K562 (cell line): ENCODE data around the gene ALS2CL. TPM values are rescaled to one million over a fixed set of nuclear protein-coding genes. Genes with fewer than 3 reads are reported as not detected.

Source experiments
- ATAC-seq: fragments of 200-7000 bp; cut with Tn5 transposase; 3 replicates; pipeline ENCODE4 v1.9.1; 2020; ENCODE audit warnings: moderate library complexity
- BruUV-seq: library from RNA; stranded (reverse); fragments of 400-500 nt; replicated peaks from 2 replicates; lab custom pipeline; 2021; lab: Mats Ljungman, UMichigan
- CTCF ChIA-PET: fragments of 300-600 bp; formaldehyde crosslinking; extraction: SDS; loops from one replicate; lab custom pipeline; 2021; ENCODE audit warnings: low intra/inter-chr PET ratio; lab: Yijun Ruan, JAX
- POLR2A ChIA-PET: fragments of 300-600, 350-650 bp; sonication (Branson Sonifier 250); formaldehyde crosslinking; extraction: SDS; loops from one replicate; lab custom pipeline; 2021; ENCODE audit warnings: antibody characterized with exemption, inconsistent platforms; lab: Yijun Ruan, JAX
- DNase-seq, 4 experiments: peaks; one replicate each; pipeline versions ENCODE4 v3.0.0 to v3.0.0-alpha.2; 2011 to 2018; ENCODE audit warnings: low spot score in 3 of 4, mixed read lengths in 3 of 4; ENCODE audit errors: extremely low read depth in 1 of 4
- FAIRE-seq: peaks from 2 replicates; lab custom pipeline; 2011; peaks lifted over from hg19 to GRCh38; lab: Jason Lieb, UNC
- H2AFZ ChIP-seq: 2 replicates; pipeline ENCODE4 v1.6.0; 2011; ENCODE audit warnings: low read depth, low read length, control low read depth, inconsistent platforms
- H3K27ac ChIP-seq: fragments of 200-600 bp; 3 replicates; pipeline ENCODE4 v1.8.0; 2011; ENCODE audit warnings: low read depth, mild to moderate bottlenecking, control low read depth, inconsistent platforms, low read length, moderate library complexity, mixed read lengths; ENCODE audit errors: extremely low read depth
- H3K27me3 ChIP-seq, 2 experiments: fragments of 300-600 bp in 1 of 2; 2 replicates in 1 of 2; 3 replicates in 1 of 2; pipeline versions ENCODE4 v1.6.0 to v1.8.0; 2011; ENCODE audit warnings: inconsistent platforms in 2 of 2, low read length in 2 of 2, mild to moderate bottlenecking in 1 of 2, mixed read lengths in 1 of 2, moderate library complexity in 1 of 2; ENCODE audit not compliant: control insufficient read depth in 2 of 2, insufficient read depth in 2 of 2
- H3K36me3 ChIP-seq: fragments of 300-600 bp; 3 replicates; pipeline ENCODE4 v1.8.0; 2011; ENCODE audit warnings: mild to moderate bottlenecking, low read length, inconsistent platforms; ENCODE audit not compliant: control insufficient read depth, insufficient read depth
- H3K4me1 ChIP-seq, 2 experiments: fragments of 200-600 bp in 1 of 2; replicated peaks in 1 of 2; 2 replicates in 1 of 2; 3 replicates in 1 of 2; pipeline versions ENCODE4 v1.5.1 to v1.8.0; 2011; ENCODE audit warnings: inconsistent platforms in 2 of 2, low read length in 2 of 2, mild to moderate bottlenecking in 1 of 2, mixed read lengths in 1 of 2, moderate library complexity in 1 of 2; ENCODE audit not compliant: control insufficient read depth in 2 of 2, insufficient read depth in 2 of 2
- H3K4me2 ChIP-seq: 2 replicates; pipeline ENCODE4 v1.6.1; 2011; ENCODE audit warnings: low read length, control low read depth, inconsistent platforms, mixed read lengths; ENCODE audit not compliant: insufficient read depth
- H3K4me3 ChIP-seq: fragments of 200-600 bp; sonication (generic), shearing (Covaris generic); 2 replicates; pipeline ENCODE4 v1.5.1; 2016; ENCODE audit warnings: control low read depth, inconsistent platforms
- H3K79me2 ChIP-seq: fragments of 200-600 bp; 3 replicates; pipeline ENCODE4 v1.8.0; 2011; ENCODE audit warnings: low read length, inconsistent platforms; ENCODE audit not compliant: control insufficient read depth, insufficient read depth
- H3K9ac ChIP-seq, 2 experiments: 2 replicates each; pipeline versions ENCODE4 v1.6.0 to v1.6.1; 2011; ENCODE audit warnings: low read depth in 2 of 2, low read length in 2 of 2, control low read depth in 1 of 2, inconsistent platforms in 1 of 2, mild to moderate bottlenecking in 1 of 2, mixed read lengths in 1 of 2; ENCODE audit not compliant: insufficient read depth in 1 of 2
- H3K9me1 ChIP-seq: one replicate; pipeline ENCODE4 v1.6.0; 2011; ENCODE audit warnings: inconsistent platforms, mild to moderate bottlenecking, low read length, moderate library complexity; ENCODE audit not compliant: control insufficient read depth, insufficient read depth
- H3K9me3 ChIP-seq: replicated peaks from 2 replicates; pipeline ENCODE4 v1.5.1; 2011; ENCODE audit warnings: low read depth, low read length, inconsistent platforms; ENCODE audit not compliant: control insufficient read depth, insufficient read depth
- H4K20me1 ChIP-seq: replicated peaks from 2 replicates; pipeline ENCODE4 v1.6.1; 2011; ENCODE audit warnings: low read length, inconsistent platforms, mixed read lengths; ENCODE audit not compliant: control insufficient read depth, insufficient read depth
- ATF3 ChIP-seq, 2 experiments: fragments of 450-650 bp in 1 of 2; sonication (generic) in 1 of 2; formaldehyde crosslinking in 1 of 2; IDR thresholded peaks in 1 of 2; conservative IDR thresholded peaks in 1 of 2; 2 replicates each; pipeline versions ENCODE4 v1.6.1 to v1.8.1; 2016 to 2023; ENCODE audit warnings: mild to moderate bottlenecking in 2 of 2, moderate library complexity in 2 of 2, inconsistent platforms in 1 of 2, missing genetic modification reagents in 1 of 2
- E2F1 ChIP-seq: sonication (generic); formaldehyde crosslinking; IDR thresholded peaks from 2 replicates; pipeline ENCODE4 v1.8.1; 2023; ENCODE audit warnings: mild to moderate bottlenecking, missing genetic modification reagents, moderate library complexity
- WGBS: fragments of 100-300 bp; shearing (Covaris generic); methylation state at CpG from one replicate; pipeline ENCODE4 v1.1.6; 2016; ENCODE audit warnings: low coverage, mixed read lengths; ENCODE audit not compliant: insufficient coverage; ENCODE audit errors: missing lambda C conversion rate; 5-methylcytosine and 5-hydroxymethylcytosine counted together
- in situ Hi-C: fragments of 300-500 bp; cut with MboI; formaldehyde crosslinking; loops from 4 replicates; pipeline ENCODE4 v1.15.0; 2018; ENCODE audit warnings: inconsistent platforms, mixed read lengths
- intact Hi-C: fragments of 100-400 bp; cut with micrococcal nuclease; formaldehyde crosslinking; loops from 2 replicates; pipeline ENCODE4 v1.14.2; 2022
- polyA plus RNA-seq, 8 experiments: library from polyadenylated mRNA; depleted of rRNA in 4 of 8; stranded (reverse) in 5 of 8; unstranded in 3 of 8; fragments of >200 nt; fragmentation: Nextera tagmentation in 2 of 8; fragmentation: Illumina TruSeq in 1 of 8; extraction: Ambion mirVana in 2 of 8; extraction: Trizol in 1 of 8; gene quantifications; 2 replicates each; pipeline versions ENCODE4 v1.2.1 to v1.2.3, GENCODE V29; 2011 to 2014; ENCODE audit warnings: inconsistent platforms in 1 of 8, missing spikeins in 1 of 8
- total RNA-seq, 7 experiments: library from RNA; depleted of rRNA in 6 of 7; stranded (reverse); fragments of >200 nt in 6 of 7; fragmentation: Illumina TruSeq in 2 of 7; extraction: Trizol in 2 of 7; gene quantifications; 2 replicates each; pipeline versions ENCODE4 v1.2.1 to v1.2.3, GENCODE V29; 2011 to 2021; ENCODE audit warnings: low replicate concordance in 1 of 7

ALS2CL gene
- total and polyA plus RNA-seq, 9 of the 15 experiments (the other 6 are each of a cell fraction or from before 2014, with no cell fraction given): 0.03 to 0.13 (median 0.05) TPM; not detected in 3

- Histone ChIP-seq H3K27ac (no peak overlapping the region), H3K9me1 (no peaks in the 10 kb centered on the region), H3K27me3 (peaks cover 8 to 14% of the 10 kb centered on the region in 2 experiments), H3K4me1 (no peaks in the 10 kb centered on the region), H4K20me1 (no peaks in the 10 kb centered on the region), H3K4me3 (no peak overlapping the region), H3K79me2 (no peaks in the 10 kb centered on the region), H3K36me3 (no peaks in the 10 kb centered on the region), H3K4me2 (no peak overlapping the region), H2AFZ (no peak overlapping the region), H3K9me3 (no peaks in the 10 kb centered on the region), H3K9ac (no peak overlapping the region)
- CTCF ChIA-PET: no interaction called here
- ATAC-seq (no peak), FAIRE-seq (no peak), DNase-seq (no peak)
- intact Hi-C loops (no loop called here), in situ Hi-C loops (no loop called here)
- TF ChIP-seq ATF3 (IDR thresholded peaks at IDR 0.05): peak; percentile 8; the same call in 1 of the 2 replicates
- TF ChIP-seq ATF3 (CRISPR knock-in tag; conservative IDR thresholded peaks at IDR 0.05): no peak
- no peak for TF ChIP-seq E2F1 (CRISPR knock-in tag)
- POLR2A ChIA-PET: no interaction called here
- no TSS peak for BruUV-seq
- WGBS: 0% methylated on average over 1 of the region's 1 CpG
Observed at GRCh38 chr3:46651084-46651483, 42.4 kb downstream of the ALS2CL start.
